Activated T-cell treated with anti-CD3 and anti-CD28 coated beads, Interleukin-2, amount 50 U/mL, for 4 hours (primary cell): Measurements from ENCODE around the gene TNFRSF14. TPM values are rescaled to one million over a fixed set of nuclear protein-coding genes. Genes with fewer than 3 reads are reported as not detected.
A peak's percentile ranks its signal among the peaks of the same experiment; 100 is the strongest.

Source experiments
- ATAC-seq, 2 donors: fragments of 200-7000 bp; cut with Tn5 transposase; one replicate each; pipeline ENCODE4 v1.10.0; 2021
- DNase-seq: peaks from one replicate; pipeline ENCODE4 v3.0.0-alpha.2; 2020
- H3K27me3 Mint-ChIP-seq: one replicate; pipeline ENCODE4 v1.8.0; 2021; ENCODE audit warnings: low read depth, mixed read lengths
- H3K36me3 Mint-ChIP-seq: one replicate; pipeline ENCODE4 v1.8.0; 2022; ENCODE audit warnings: mixed read lengths; ENCODE audit not compliant: insufficient read depth
- H3K4me1 Mint-ChIP-seq: one replicate; pipeline ENCODE4 v1.8.0; 2021; ENCODE audit warnings: low read depth, mixed read lengths
- H3K4me3 Mint-ChIP-seq: one replicate; pipeline ENCODE4 v1.8.0; 2021; ENCODE audit warnings: mild to moderate bottlenecking, moderate library complexity, mixed read lengths
- H3K9me3 Mint-ChIP-seq: one replicate; pipeline ENCODE4 v1.8.0; 2021; ENCODE audit warnings: mixed read lengths
- total RNA-seq, 3 donors: library from RNA; stranded (reverse); gene quantifications; one replicate each; pipeline ENCODE4 v1.2.1, GENCODE V29; 2021

The TNFRSF14 gene
- total RNA-seq, 3 donors from 2014 or later, result 99.3 to 164 (median 114) TPM

DNA sequence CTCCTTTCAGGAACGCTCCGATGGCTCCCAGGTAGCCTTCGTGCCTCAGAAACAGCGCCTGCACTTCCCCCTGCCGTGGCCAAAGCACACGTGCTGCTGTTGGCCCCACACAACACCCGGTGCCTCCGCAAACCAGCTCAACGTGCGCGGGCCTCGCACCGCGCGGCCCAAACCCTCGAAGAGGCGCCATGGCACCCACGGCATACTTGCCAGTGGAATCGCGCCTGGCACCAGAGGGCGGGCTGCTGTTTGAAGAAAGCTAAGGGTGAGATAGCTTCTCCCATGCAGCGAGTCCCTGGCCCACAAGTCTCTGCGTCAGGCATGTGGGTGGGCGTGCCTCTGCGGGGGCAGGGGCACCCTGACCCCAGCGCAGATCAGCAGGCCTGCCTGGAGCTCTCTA lies 37.6 kb upstream of the TNFRSF14 start:
- ATAC-seq, result no peak
- Mint-ChIP-seq H3K9me3 (no peaks in the 10 kb centered on the region), H3K4me3 (no peak overlapping the region), H3K4me1 (peaks cover 12% of the 10 kb centered on the region), H3K27me3 (no peaks in the 10 kb centered on the region), H3K36me3 (peaks cover 14% of the 10 kb centered on the region)
- DNase-seq, result no peak

DNA sequence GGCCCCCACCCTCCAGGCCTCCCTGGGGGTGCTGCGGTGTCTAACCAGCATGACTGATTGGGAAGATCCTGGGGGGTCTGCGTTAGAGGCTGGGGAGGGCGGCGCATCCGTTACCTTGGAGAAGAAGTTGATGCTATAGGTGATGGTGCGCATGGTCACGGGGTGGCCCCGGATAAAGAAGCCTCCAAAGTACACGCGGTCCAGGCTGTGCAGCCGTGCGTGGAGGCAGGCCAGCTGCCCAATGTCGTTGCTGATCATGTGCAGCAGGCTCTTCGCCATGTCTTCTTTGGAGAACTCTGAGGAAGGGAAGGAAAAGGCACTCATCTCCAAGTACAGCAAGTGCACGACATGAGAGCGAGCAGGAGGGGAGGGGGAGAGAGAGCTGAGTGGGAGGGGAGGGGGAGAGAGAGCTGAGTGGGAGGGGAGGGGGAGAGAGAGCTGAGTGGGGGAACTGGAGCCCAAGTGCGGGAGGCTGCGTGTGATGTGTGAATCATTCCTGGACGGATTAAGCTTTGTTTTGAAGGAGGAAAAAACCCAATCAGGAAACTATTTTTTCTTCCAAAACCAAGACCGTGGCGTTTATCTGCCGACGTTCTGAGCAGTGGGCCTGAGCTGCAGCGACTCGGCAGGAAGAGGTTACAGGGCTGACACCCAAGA lies 37.0 kb upstream of the TNFRSF14 start:
- H3K4me1 Mint-ChIP-seq, result peaks cover 17% of the 10 kb centered on the region
- ATAC-seq, result no peak
- no peak overlapping the region for H3K4me3 Mint-ChIP-seq

DNA sequence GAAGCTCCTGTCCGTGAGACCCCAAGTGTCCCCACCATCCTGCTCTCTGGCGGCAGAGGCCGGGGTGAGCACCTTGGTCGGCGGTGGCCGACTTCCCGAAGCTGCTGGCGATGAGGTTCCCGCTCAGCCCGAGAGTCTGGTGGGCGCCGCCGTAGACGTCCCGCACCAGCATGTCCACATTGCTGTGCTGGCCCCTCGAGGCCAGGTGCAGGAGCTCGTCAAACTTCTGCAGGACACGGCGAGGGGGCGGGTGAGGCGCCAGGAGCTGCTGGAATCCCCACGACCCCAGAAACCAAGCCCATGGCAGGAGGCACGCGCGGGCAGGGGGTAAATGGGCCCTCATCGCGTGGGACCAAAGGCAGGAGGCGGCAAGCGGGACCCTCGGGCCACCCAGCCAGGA lies 36.4 kb upstream of the TNFRSF14 start:
- Mint-ChIP-seq H3K27me3 (no peaks in the 10 kb centered on the region), H3K4me3 (no peak overlapping the region), H3K36me3 (peaks cover 14% of the 10 kb centered on the region), H3K9me3 (no peaks in the 10 kb centered on the region), H3K4me1 (peaks cover 23% of the 10 kb centered on the region)
- ATAC-seq, result no peak
- no peak for DNase-seq

More for the DNA sequence above, 37.0 kb upstream of the TNFRSF14 start:
- H3K36me3 Mint-ChIP-seq, result peaks cover 14% of the 10 kb centered on the region
- H3K9me3 Mint-ChIP-seq, result no peaks in the 10 kb centered on the region
- DNase-seq, result no peak
- no peaks in the 10 kb centered on the region for H3K27me3 Mint-ChIP-seq

DNA sequence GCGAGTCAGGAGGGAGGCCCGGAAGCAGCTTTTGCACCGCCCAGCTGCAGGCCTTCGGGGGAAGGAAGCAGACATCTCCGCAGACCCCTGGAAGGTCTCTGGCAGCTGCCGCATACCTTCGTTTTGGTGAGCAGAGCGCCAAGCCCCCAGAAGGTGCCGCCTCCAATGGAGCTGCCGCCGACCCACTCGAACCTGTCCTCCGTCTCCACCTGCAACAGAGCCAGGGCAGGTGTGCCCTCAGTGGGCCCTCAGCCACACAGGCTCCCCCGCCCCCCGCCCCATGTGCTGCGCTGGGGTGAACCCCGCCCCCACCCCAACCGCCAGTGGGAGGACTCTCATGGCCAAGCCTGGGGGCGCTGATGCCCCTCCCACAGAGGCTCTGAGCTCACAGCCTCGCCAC lies 36.0 kb upstream of the TNFRSF14 start:
- ATAC-seq (no peak), DNase-seq (no peak)
- Mint-ChIP-seq H3K9me3 (no peaks in the 10 kb centered on the region), H3K4me1 (peaks cover 28% of the 10 kb centered on the region), H3K27me3 (no peaks in the 10 kb centered on the region), H3K4me3 (no peak overlapping the region), H3K36me3 (peaks cover 14% of the 10 kb centered on the region)

DNA sequence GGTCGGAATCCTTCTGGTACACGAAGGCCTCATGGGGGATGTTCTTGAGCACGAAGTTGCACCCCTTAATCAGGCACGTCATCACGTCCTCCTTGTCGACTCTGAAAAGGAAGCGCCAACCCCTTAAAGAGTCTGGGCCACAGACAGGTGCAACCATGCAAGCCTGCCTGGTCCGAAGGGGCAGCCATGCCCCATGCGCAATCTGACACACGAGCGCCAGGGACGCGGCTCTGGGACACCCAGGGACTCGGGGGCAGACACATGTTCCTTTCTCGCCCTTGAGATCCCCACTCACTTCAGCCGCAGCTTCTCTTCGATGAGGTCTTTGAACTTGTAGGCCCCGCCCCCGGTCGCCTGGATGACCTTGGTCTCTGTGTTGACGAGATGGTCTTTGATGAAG lies 35.4 kb upstream of the TNFRSF14 start:
- DNase-seq (no peak), ATAC-seq (no peak)
- H3K4me1 Mint-ChIP-seq, result peaks cover 29% of the 10 kb centered on the region
- no peak overlapping the region for H3K4me3 Mint-ChIP-seq
- peaks cover 14% of the 10 kb centered on the region for H3K36me3 Mint-ChIP-seq
- H3K9me3 Mint-ChIP-seq, result no peaks in the 10 kb centered on the region
- no peaks in the 10 kb centered on the region for H3K27me3 Mint-ChIP-seq

DNA sequence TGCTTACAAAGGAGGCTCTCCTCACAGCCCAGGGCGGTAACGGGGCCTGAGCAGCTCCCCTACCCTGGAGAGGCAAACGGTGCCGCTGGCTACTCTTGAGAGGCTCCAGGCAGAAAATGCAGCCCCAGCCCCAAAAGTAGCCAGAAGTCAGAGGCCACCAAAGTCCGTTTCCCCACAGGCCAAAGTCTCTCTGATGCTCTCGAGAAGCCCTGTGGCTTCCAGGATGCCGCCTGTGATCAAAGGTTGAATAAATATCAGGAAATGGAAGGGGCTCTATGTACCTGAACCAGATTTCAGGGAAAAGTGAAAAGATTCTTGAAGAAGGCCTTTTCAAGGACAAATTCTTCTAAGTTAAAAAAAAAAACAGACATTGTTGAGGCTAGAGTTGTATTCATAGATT lies 33.9 kb upstream of the TNFRSF14 start:
- H3K27me3 Mint-ChIP-seq, result peaks cover 2% of the 10 kb centered on the region
- ATAC-seq (no peak), DNase-seq (no peak)
- H3K4me1 Mint-ChIP-seq, result peaks cover 34% of the 10 kb centered on the region
- peaks cover 14% of the 10 kb centered on the region for H3K36me3 Mint-ChIP-seq
- H3K9me3 Mint-ChIP-seq, result no peaks in the 10 kb centered on the region
- H3K4me3 Mint-ChIP-seq, result no peak overlapping the region

DNA sequence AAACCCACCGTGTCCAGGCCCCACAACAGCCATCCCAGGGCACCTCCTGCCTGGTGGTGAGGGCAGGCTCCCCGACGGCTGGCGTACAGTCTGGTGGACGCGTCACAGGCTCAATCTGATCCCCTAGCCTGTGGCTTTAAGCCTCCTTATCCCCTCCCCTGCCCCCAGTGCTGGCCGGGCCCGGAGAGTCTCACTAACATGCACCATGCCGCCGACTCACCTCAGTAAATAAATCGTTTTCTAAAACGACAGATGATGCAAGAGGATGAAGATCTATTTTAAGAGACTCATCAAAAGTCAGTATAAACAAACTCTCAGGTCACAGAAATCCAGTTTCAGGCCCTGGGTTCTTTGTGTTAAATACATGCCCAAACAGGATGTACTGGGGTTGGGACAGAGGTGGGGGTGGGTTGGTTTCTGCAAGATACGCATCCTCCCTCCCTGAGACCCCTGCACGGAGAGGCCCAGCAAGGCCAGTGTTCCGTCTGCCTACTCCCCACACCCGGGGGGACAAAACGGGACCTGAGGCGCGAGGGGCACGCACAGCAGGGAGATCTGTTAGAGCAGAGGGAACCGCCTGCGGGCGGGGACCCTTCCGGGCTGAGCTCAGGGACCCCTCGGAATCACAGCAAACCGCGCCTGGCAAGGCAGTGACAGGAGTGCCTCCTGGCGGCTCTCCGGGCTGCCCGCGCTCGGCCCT lies 32.8 kb upstream of the TNFRSF14 start:
- ATAC-seq (no peak), DNase-seq (no peak)
- Mint-ChIP-seq H3K4me1 (peaks cover 34% of the 10 kb centered on the region), H3K27me3 (peaks cover 2% of the 10 kb centered on the region), H3K9me3 (no peaks in the 10 kb centered on the region), H3K36me3 (peaks cover 12% of the 10 kb centered on the region), H3K4me3 (peak overlapping the region; percentile 90)

GRCh38 chr1:2523891-2524609 lies 32.1 kb upstream of the TNFRSF14 start:
- Mint-ChIP-seq H3K27me3 (peaks cover 7% of the 10 kb centered on the region), H3K4me1 (peaks cover 40% of the 10 kb centered on the region), H3K4me3 (peak overlapping the region; percentile 90), H3K36me3 (peaks cover 11% of the 10 kb centered on the region), H3K9me3 (no peaks in the 10 kb centered on the region)
- DNase-seq (no peak), ATAC-seq (no peak)

GRCh38 chr1:2525572-2525919 lies 30.6 kb upstream of the TNFRSF14 start:
- ATAC-seq (no peak), DNase-seq (no peak)
- H3K27me3 Mint-ChIP-seq, result peaks cover 7% of the 10 kb centered on the region
- peaks cover 9% of the 10 kb centered on the region for H3K36me3 Mint-ChIP-seq
- no peaks in the 10 kb centered on the region for H3K9me3 Mint-ChIP-seq
- H3K4me3 Mint-ChIP-seq, result peak overlapping the region; percentile 90
- peaks cover 41% of the 10 kb centered on the region for H3K4me1 Mint-ChIP-seq

GRCh38 chr1:2525920-2526823 lies 30.0 kb upstream of the TNFRSF14 start, which contains the start of gene PANK4:
Gene PANK4, minus strand, starts transcription at chr1:2526596. Its CDS starts 9 bp downstream, at chr1:2526587.
- peaks cover 3% of the 10 kb centered on the region for H3K36me3 Mint-ChIP-seq
- peaks cover 46% of the 10 kb centered on the region for H3K4me1 Mint-ChIP-seq
- DNase-seq (peak; percentile 83), ATAC-seq (peak; percentile 91 to 92)
- H3K4me3 Mint-ChIP-seq, result peak within 1 kb of the TSS; percentile 90
- H3K9me3 Mint-ChIP-seq, result no peaks in the 10 kb centered on the region
- peaks cover 12% of the 10 kb centered on the region for H3K27me3 Mint-ChIP-seq

DNA sequence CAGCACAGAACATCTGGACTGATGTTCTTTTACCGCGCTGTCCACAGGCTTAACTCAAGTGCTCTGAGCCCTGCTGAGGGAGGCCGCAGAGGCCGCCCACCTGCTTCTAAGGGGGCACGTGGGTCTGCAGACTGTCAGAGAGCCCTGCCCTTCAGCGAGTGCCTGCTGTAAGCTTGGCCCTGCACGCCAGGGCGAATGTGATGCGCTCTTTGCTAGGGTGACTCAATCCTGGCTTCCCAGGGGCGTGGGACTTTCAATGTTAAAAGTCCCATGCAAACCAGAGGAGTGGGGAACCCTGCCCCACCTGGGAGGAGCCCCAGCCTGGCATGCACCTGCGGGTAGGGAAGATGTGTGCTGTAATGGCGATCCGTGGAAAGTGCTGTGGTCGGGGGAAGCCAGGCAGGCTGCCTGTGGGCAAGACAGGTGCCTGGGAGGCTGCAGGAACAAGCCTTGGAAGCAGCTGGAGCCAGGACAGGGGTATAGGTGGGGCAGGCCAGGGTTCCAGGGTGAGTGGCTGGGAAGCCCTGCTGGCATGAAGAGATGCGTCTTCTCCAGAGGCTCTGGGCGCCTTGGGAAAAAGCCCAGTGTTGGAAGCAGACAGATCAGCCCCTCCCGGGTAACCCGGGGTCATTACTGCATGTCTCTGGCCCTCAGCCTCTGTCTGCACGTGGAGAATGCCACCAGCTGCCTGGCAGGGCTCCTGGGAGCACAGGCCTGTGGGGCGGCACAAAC lies 29.2 kb upstream of the TNFRSF14 start:
- ATAC-seq (peak; percentile 50 to 54), DNase-seq (peak; percentile 48)
- Mint-ChIP-seq H3K9me3 (no peaks in the 10 kb centered on the region), H3K4me1 (peaks cover 47% of the 10 kb centered on the region), H3K36me3 (peaks cover 3% of the 10 kb centered on the region), H3K27me3 (peaks cover 18% of the 10 kb centered on the region), H3K4me3 (peak overlapping the region; percentile 71)

DNA sequence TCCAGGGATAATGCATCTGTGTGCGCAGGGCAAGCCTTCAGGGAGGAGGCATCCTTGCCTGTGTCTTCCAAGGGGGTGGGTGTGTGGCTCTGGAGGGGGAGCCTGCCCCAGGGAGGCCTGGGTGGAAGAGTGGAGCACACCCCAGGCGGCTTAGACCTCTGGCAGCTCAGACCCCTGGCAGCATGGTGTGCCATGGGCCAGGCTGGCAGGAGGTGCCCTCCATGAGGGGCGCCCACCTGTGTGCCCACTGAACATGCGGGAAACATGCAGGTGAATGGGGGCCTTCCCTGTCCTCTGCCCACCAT lies 28.7 kb upstream of the TNFRSF14 start:
- H3K27me3 Mint-ChIP-seq, result peaks cover 19% of the 10 kb centered on the region
- peaks cover 2% of the 10 kb centered on the region for H3K36me3 Mint-ChIP-seq
- DNase-seq (no peak), ATAC-seq (no peak)
- peaks cover 45% of the 10 kb centered on the region for H3K4me1 Mint-ChIP-seq
- no peak overlapping the region for H3K4me3 Mint-ChIP-seq
- no peaks in the 10 kb centered on the region for H3K9me3 Mint-ChIP-seq

- Mint-ChIP-seq H3K4me3 (no peak overlapping the region), H3K9me3 (no peaks in the 10 kb centered on the region), H3K36me3 (no peaks in the 10 kb centered on the region), H3K27me3 (peaks cover 21% of the 10 kb centered on the region), H3K4me1 (peaks cover 40% of the 10 kb centered on the region)
- DNase-seq (no peak), ATAC-seq (no peak)
These were observed 28.2 kb upstream of the TNFRSF14 start for GRCh38 chr1:2528016-2528415.

DNA sequence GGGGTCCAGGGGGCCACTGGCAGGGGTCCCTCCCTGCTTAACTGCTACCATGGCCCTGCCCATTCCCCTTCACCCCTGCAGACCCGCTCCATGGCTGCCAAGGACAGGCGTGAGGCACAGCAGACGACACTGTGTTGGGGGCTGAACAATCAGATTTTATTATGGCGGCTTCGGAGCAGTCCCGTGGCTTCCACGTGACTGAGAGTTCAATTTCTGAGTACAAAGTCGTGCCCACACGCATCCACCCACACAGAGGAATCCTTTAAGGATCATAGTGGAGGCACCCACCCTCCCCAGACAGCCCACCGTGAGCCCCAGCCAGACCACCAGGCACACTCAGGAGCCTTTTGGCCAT lies 27.6 kb upstream of the TNFRSF14 start:
- no peak overlapping the region for H3K4me3 Mint-ChIP-seq

More for the DNA sequence above, 27.6 kb upstream of the TNFRSF14 start:
- Mint-ChIP-seq H3K36me3 (no peaks in the 10 kb centered on the region), H3K4me1 (peaks cover 35% of the 10 kb centered on the region), H3K27me3 (peaks cover 26% of the 10 kb centered on the region), H3K9me3 (no peaks in the 10 kb centered on the region)
- no peak for ATAC-seq
- DNase-seq, result no peak
